MM.1S (cell line): ENCODE measurements around the gene ARMC8.

Source experiments
- DNase-seq: peaks from one replicate; pipeline ENCODE4 v3.0.0-alpha.2; 2015
- H2AFZ ChIP-seq: fragments of 300-600 bp; sonication (generic); 2 replicates; pipeline ENCODE4 v1.6.0; 2016; ENCODE audit warnings: antibody characterized with exemption, low read length
- H3F3A ChIP-seq: fragments of 300-600 bp; sonication (generic); 2 replicates; pipeline ENCODE4 v1.6.1; 2016; ENCODE audit warnings: mild to moderate bottlenecking, antibody characterized with exemption, low read length, moderate library complexity, mixed read lengths; ENCODE audit not compliant: insufficient read depth
- H3K27ac ChIP-seq: fragments of 300-600 bp; sonication (generic); 2 replicates; pipeline ENCODE4 v1.5.1; 2016; ENCODE audit warnings: mild to moderate bottlenecking, low read length
- H3K27me3 ChIP-seq: fragments of 300-600 bp; sonication (generic); replicated peaks from 2 replicates; pipeline ENCODE4 v1.6.0; 2016; ENCODE audit warnings: low read length; ENCODE audit not compliant: insufficient read depth
- H3K36me3 ChIP-seq: fragments of 300-600 bp; sonication (generic); replicated peaks from 2 replicates; pipeline ENCODE4 v1.6.1; 2016; ENCODE audit warnings: mild to moderate bottlenecking, low read length, mixed read lengths; ENCODE audit not compliant: insufficient read depth
- H3K4me1 ChIP-seq: fragments of 300-600 bp; sonication (generic); 2 replicates; pipeline ENCODE4 v1.6.1; 2016; ENCODE audit warnings: low read length, mixed read lengths
- H3K4me2 ChIP-seq: fragments of 300-600 bp; sonication (generic); 2 replicates; pipeline ENCODE4 v1.6.0; 2016; ENCODE audit warnings: low read depth, low read length
- H3K4me3 ChIP-seq: fragments of 300-600 bp; sonication (generic); 2 replicates; pipeline ENCODE4 v1.5.1; 2016; ENCODE audit warnings: low read length, mixed read lengths
- H3K79me2 ChIP-seq: fragments of 300-600 bp; sonication (generic); 2 replicates; pipeline ENCODE4 v1.6.1; 2016; ENCODE audit warnings: mixed run types, low read length, mixed read lengths
- H3K9ac ChIP-seq: fragments of 300-600 bp; sonication (generic); 2 replicates; pipeline ENCODE4 v1.6.1; 2016; ENCODE audit warnings: low read length, mixed read lengths
- H3K9me2 ChIP-seq: fragments of 300-600 bp; sonication (generic); replicated peaks from 2 replicates; pipeline ENCODE4 v1.6.1; 2016; ENCODE audit warnings: mild to moderate bottlenecking, low read length, mixed read lengths; ENCODE audit not compliant: insufficient read depth
- H3K9me3 ChIP-seq: fragments of 300-600 bp; sonication (generic); replicated peaks from 2 replicates; pipeline ENCODE4 v1.6.1; 2016; ENCODE audit warnings: mild to moderate bottlenecking, low read length, mixed read lengths; ENCODE audit not compliant: insufficient read depth
- H4K20me1 ChIP-seq: fragments of 300-600 bp; sonication (generic); 2 replicates; pipeline ENCODE4 v1.6.1; 2016; ENCODE audit warnings: mild to moderate bottlenecking, low read length, moderate library complexity, mixed read lengths; ENCODE audit not compliant: insufficient read depth
- CTCF ChIP-seq: fragments of 300-600 bp; sonication (generic); IDR thresholded peaks from 2 replicates; pipeline ENCODE4 v1.5.1; 2016; ENCODE audit warnings: antibody characterized with exemption, low read length, mixed read lengths
- EZH2 ChIP-seq: fragments of 300-600 bp; sonication (generic); optimal IDR thresholded peaks from 2 replicates; pipeline ENCODE3; 2017; ENCODE audit warnings: low read depth, mild to moderate bottlenecking, antibody characterized with exemption, low read length, mixed read lengths
- EZH2phosphoT487 ChIP-seq: fragments of 300-600 bp; sonication (generic); IDR thresholded peaks from 2 replicates; pipeline ENCODE4 v1.6.1; 2018; ENCODE audit warnings: antibody characterized with exemption, low read length

Gene ARMC8

DNA sequence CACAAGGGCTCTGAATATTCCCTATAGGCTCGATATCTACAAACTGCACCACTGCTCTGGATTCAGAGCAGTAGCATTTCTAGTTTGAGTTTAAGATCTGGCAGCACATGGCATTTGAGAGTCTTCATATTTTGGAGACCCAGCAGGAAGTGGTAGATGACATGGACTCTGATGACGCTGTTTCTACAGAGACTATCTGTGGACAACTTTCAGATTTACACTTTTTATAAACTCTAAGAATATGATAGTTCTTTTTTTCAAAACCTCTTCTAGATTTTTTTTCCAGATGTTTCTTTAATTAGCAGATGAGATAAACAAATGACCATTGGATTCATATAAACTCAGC is 35.8 kb downstream of the ARMC8 start:
- TF ChIP-seq EZH2phosphoT487 (no peak), EZH2 (no peak), CTCF (no peak)
- Histone ChIP-seq H3F3A (no peaks in the 10 kb centered on the region), H4K20me1 (no peaks in the 10 kb centered on the region), H3K9me2 (no peaks in the 10 kb centered on the region), H3K4me1 (no peaks in the 10 kb centered on the region), H3K27ac (no peak overlapping the region), H3K4me2 (no peak overlapping the region), H2AFZ (no peak overlapping the region), H3K79me2 (peaks cover 12% of the 10 kb centered on the region), H3K9ac (no peak overlapping the region), H3K4me3 (no peak overlapping the region), H3K9me3 (0 out of 2 replicates have a peak, but pooled peaks cover 3% of the 10 kb centered on the region), H3K27me3 (no peaks in the 10 kb centered on the region), H3K36me3 (no peaks in the 10 kb centered on the region; the same call in 1 of the 2 replicates)
- no peak for DNase-seq

GRCh38 chr3:138227650-138228049 is 40.5 kb downstream of the ARMC8 start:
- H3K4me1 ChIP-seq = no peaks in the 10 kb centered on the region
- H3K9me3 ChIP-seq = 0 out of 2 replicates have a peak, but pooled peaks cover 3% of the 10 kb centered on the region
- H3F3A ChIP-seq = no peaks in the 10 kb centered on the region
- no peak overlapping the region for H3K4me2 ChIP-seq
- H3K36me3 ChIP-seq = no peaks in the 10 kb centered on the region; the same call in 1 of the 2 replicates
- H3K9ac ChIP-seq = no peak overlapping the region
- H3K79me2 ChIP-seq = no peaks in the 10 kb centered on the region
- no peak overlapping the region for H2AFZ ChIP-seq
- no peaks in the 10 kb centered on the region for H3K9me2 ChIP-seq
- TF ChIP-seq EZH2phosphoT487 (no peak), CTCF (no peak), EZH2 (no peak)
- H4K20me1 ChIP-seq = no peaks in the 10 kb centered on the region
- DNase-seq = no peak
- H3K27ac ChIP-seq = no peak overlapping the region
- H3K27me3 ChIP-seq = no peaks in the 10 kb centered on the region
- no peak overlapping the region for H3K4me3 ChIP-seq

- no peak for DNase-seq
- Histone ChIP-seq H3K9me3 (0 out of 2 replicates have a peak, but pooled peaks cover 3% of the 10 kb centered on the region), H3K27ac (no peak overlapping the region), H3K4me2 (no peak overlapping the region), H2AFZ (no peak overlapping the region), H3F3A (no peaks in the 10 kb centered on the region), H4K20me1 (no peaks in the 10 kb centered on the region), H3K79me2 (no peaks in the 10 kb centered on the region), H3K36me3 (no peaks in the 10 kb centered on the region; the same call in none of the 2 replicates), H3K4me1 (no peaks in the 10 kb centered on the region), H3K9ac (no peak overlapping the region), H3K4me3 (no peak overlapping the region), H3K9me2 (no peaks in the 10 kb centered on the region), H3K27me3 (no peaks in the 10 kb centered on the region)
- TF ChIP-seq EZH2 = no peak
- no peak for TF ChIP-seq CTCF
- TF ChIP-seq EZH2phosphoT487 = no peak
Observed at GRCh38 chr3:138230525-138230924, 43.4 kb downstream of the ARMC8 start.
